ENCODE data around the gene SKAP2. TPM values are rescaled to one million over a fixed set of nuclear protein-coding genes. Genes with fewer than 3 reads are reported as not detected.

SKAP2 gene
- total and polyA plus RNA-seq, 2 experiments from 2014 or later = 2.5 to 4.4 TPM

- H4K20me1 ChIP-seq (replicated peaks; ENCODE audit: insufficient read depth) = no peaks in the 10 kb centered on the region
Observed at GRCh38 chr7:26620352-26620751, 244.0 kb downstream of the SKAP2 start.

GRCh38 chr7:26619348-26619984 lies 244.9 kb downstream of the SKAP2 start:
- no peak overlapping the region for H3K4me3 ChIP-seq
- no peaks in the 10 kb centered on the region for H4K20me1 ChIP-seq (replicated peaks; ENCODE audit: insufficient read depth)
- Mint-ChIP-seq H3K9me3 (no peaks in the 10 kb centered on the region), H3K36me3 (ENCODE audit: low read depth) (no peaks in the 10 kb centered on the region), H3K4me3 (no peak overlapping the region), H3K4me1 (peaks cover 19% of the 10 kb centered on the region), H3K27me3 (ENCODE audit: insufficient read depth, low read depth, poor library complexity) (peaks cover 5% of the 10 kb centered on the region), H3K27ac (no peak overlapping the region)
- H3K27ac ChIP-seq (ENCODE audit: low read depth) = no peak overlapping the region
- H3K4me1 ChIP-seq (ENCODE audit: insufficient read depth) = peaks cover 6% of the 10 kb centered on the region; the same call in 1 of the 2 replicates
- no peak overlapping the region for H2AFZ ChIP-seq
- H3K9me2 ChIP-seq (ENCODE audit: insufficient read depth) = peaks cover 2% of the 10 kb centered on the region; the same call in 1 of the 2 replicates
- H3K79me2 ChIP-seq (replicated peaks; ENCODE audit: insufficient read depth) = no peaks in the 10 kb centered on the region
- no peak overlapping the region for H3K4me2 ChIP-seq
- no peaks in the 10 kb centered on the region for H3K36me3 ChIP-seq (ENCODE audit: insufficient read depth)
- no peak for DNase-seq (ENCODE audit: low spot score)
- ATAC-seq = no peak
- H3F3A ChIP-seq (replicated peaks; ENCODE audit: low read depth) = no peaks in the 10 kb centered on the region
- H3K27me3 ChIP-seq (ENCODE audit: insufficient read depth) = no peaks in the 10 kb centered on the region
- TF ChIP-seq ETS1 (IDR thresholded peaks at IDR 0.05) (no peak), JUNB (IDR thresholded peaks at IDR 0.05; ENCODE audit: unreplicated experiment) (no peak), ZNF114 (CRISPR knock-in tag; IDR thresholded peaks at IDR 0.05) (no peak), ZNF331 (CRISPR knock-in tag; IDR thresholded peaks at IDR 0.05; ENCODE audit: low read depth) (no peak), EZH2phosphoT487 (IDR thresholded peaks at IDR 0.05; ENCODE audit: unreplicated experiment) (no peak), CTCF (conservative IDR thresholded peaks at IDR 0.05; ENCODE audit: low read depth in 2 of 2) (no peak), CREB1 (CRISPR knock-in tag; IDR thresholded peaks at IDR 0.05; ENCODE audit: low read depth) (no peak), NANOG (IDR thresholded peaks at IDR 0.05; ENCODE audit: borderline replicate concordance) (no peak)

More at GRCh38 chr7:26620352-26620751, 244.0 kb downstream of the SKAP2 start:
- no peaks in the 10 kb centered on the region for H3K36me3 ChIP-seq (ENCODE audit: insufficient read depth)
- peaks cover 15% of the 10 kb centered on the region for H3K4me1 Mint-ChIP-seq
- no peaks in the 10 kb centered on the region for H3K4me1 ChIP-seq (ENCODE audit: insufficient read depth)
- no peaks in the 10 kb centered on the region for H3K9me3 Mint-ChIP-seq
- H3K27me3 ChIP-seq (ENCODE audit: insufficient read depth) = no peaks in the 10 kb centered on the region
- no peaks in the 10 kb centered on the region for H3K36me3 Mint-ChIP-seq (ENCODE audit: low read depth)
- H3K79me2 ChIP-seq (replicated peaks; ENCODE audit: insufficient read depth) = no peaks in the 10 kb centered on the region
- no peaks in the 10 kb centered on the region for H3F3A ChIP-seq (replicated peaks; ENCODE audit: low read depth)
- no peak for TF ChIP-seq CREB1 (CRISPR knock-in tag; IDR thresholded peaks at IDR 0.05; ENCODE audit: low read depth)
- TF ChIP-seq ZNF114 (CRISPR knock-in tag; IDR thresholded peaks at IDR 0.05) = 0 out of 2 replicates have a peak, but pooled peaks have one; percentile 44
- TF ChIP-seq CTCF (conservative IDR thresholded peaks at IDR 0.05; ENCODE audit: low read depth in 2 of 2) = peak; percentile 52 to 72
- no peak for TF ChIP-seq JUNB (IDR thresholded peaks at IDR 0.05; ENCODE audit: unreplicated experiment)
- no peak for TF ChIP-seq ZNF331 (CRISPR knock-in tag; IDR thresholded peaks at IDR 0.05; ENCODE audit: low read depth)
- no peak for TF ChIP-seq EZH2phosphoT487 (IDR thresholded peaks at IDR 0.05; ENCODE audit: unreplicated experiment)
- TF ChIP-seq EZH2 (IDR thresholded peaks at IDR 0.05; ENCODE audit: low read depth, unreplicated experiment) = no peak
- peak; percentile 94 for ATAC-seq
- no peak overlapping the region for H3K4me3 Mint-ChIP-seq
- H3K4me3 ChIP-seq = no peak overlapping the region
- H3K27ac Mint-ChIP-seq = no peak overlapping the region
- peaks cover 2% of the 10 kb centered on the region; the same call in 1 of the 2 replicates for H3K9me2 ChIP-seq (ENCODE audit: insufficient read depth)
- H3K4me2 ChIP-seq = no peak overlapping the region
- peak overlapping the region; percentile 89; the same call in 1 of the 2 replicates for H2AFZ ChIP-seq
- DNase-seq (ENCODE audit: low spot score) = peak; percentile 81
- H3K27me3 Mint-ChIP-seq (ENCODE audit: insufficient read depth, low read depth, poor library complexity) = peaks cover 4% of the 10 kb centered on the region
- H3K27ac ChIP-seq (ENCODE audit: low read depth) = no peak overlapping the region

Data from GM23338 (cell line).